Gastroesophageal sphincter (tissue), 3 donors: ENCODE measurements around the gene ZBTB7C.

Source experiments
- CTCF ChIP-seq, 4 experiments: fragments of 200-600 bp in 2 of 4; fragments of 450-650 bp in 2 of 4; sonication (generic) in 1 of 4; IDR thresholded peaks; one replicate each; pipeline ENCODE4 v1.5.1; 2017 to 2019; ENCODE audit warnings: antibody characterized with exemption in 4 of 4, mild to moderate bottlenecking in 2 of 4, moderate library complexity in 2 of 4
- POLR2A ChIP-seq, 2 donors: fragments of 450-650 bp; IDR thresholded peaks; one replicate each; pipeline ENCODE4 v1.6.1; 2017; ENCODE audit warnings: antibody characterized with exemption in 2 of 2, mild to moderate bottlenecking in 2 of 2, moderate library complexity in 1 of 2

- no peak for TF ChIP-seq CTCF (IDR thresholded peaks at IDR 0.05)
- no peak for TF ChIP-seq POLR2A (IDR thresholded peaks at IDR 0.05)
Measured at GRCh38 chr18:48010264-48010663, 398.9 kb downstream of the ZBTB7C start.
